ENCODE data around the gene MYO1E.

Gene MYO1E

DNA sequence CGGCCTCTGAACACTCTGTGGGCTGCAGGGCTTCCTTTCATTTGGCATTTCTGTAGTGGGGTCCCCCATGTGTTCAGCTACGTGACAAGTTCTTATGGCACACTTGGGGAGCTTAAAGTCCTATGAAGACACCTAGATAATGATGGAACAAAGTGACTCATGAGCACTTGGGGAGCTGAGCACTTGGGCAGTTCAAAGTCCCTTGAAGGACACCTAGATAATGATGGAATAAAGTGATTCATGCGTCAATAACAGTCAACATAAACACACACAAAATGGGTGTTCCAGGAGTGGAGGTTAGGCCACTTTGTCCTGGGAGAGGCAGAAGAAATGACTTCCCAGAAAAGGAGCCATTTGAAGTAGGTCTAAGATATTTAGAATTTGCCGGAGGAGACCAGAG lies 99.4 kb downstream of the MYO1E start:
- TF ChIP-seq, protein P1, sequence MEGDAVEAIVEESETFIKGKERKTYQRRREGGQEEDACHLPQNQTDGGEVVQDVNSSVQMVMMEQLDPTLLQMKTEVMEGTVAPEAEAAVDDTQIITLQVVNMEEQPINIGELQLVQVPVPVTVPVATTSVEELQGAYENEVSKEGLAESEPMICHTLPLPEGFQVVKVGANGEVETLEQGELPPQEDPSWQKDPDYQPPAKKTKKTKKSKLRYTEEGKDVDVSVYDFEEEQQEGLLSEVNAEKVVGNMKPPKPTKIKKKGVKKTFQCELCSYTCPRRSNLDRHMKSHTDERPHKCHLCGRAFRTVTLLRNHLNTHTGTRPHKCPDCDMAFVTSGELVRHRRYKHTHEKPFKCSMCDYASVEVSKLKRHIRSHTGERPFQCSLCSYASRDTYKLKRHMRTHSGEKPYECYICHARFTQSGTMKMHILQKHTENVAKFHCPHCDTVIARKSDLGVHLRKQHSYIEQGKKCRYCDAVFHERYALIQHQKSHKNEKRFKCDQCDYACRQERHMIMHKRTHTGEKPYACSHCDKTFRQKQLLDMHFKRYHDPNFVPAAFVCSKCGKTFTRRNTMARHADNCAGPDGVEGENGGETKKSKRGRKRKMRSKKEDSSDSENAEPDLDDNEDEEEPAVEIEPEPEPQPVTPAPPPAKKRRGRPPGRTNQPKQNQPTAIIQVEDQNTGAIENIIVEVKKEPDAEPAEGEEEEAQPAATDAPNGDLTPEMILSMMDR (IDR thresholded peaks at IDR 0.05), result no peak
- Histone ChIP-seq H3K9me3 (ENCODE audit: control insufficient read depth, low read length) (no peaks in the 10 kb centered on the region), H2AFZ (no peak overlapping the region), H3K36me3 (ENCODE audit: control insufficient read depth, insufficient read depth, low read length) (no peaks in the 10 kb centered on the region), H3K79me2 (no peaks in the 10 kb centered on the region), H3K27me3 (ENCODE audit: control insufficient read depth, insufficient read depth, low read length) (no peaks in the 10 kb centered on the region), H3K27ac (no peak overlapping the region), H3K4me3 (ENCODE audit: low read depth, low read length) (no peak overlapping the region), H3K4me1 (no peaks in the 10 kb centered on the region), H3K9ac (no peak overlapping the region), H3K4me2 (ENCODE audit: low read length) (no peak overlapping the region)

DNA sequence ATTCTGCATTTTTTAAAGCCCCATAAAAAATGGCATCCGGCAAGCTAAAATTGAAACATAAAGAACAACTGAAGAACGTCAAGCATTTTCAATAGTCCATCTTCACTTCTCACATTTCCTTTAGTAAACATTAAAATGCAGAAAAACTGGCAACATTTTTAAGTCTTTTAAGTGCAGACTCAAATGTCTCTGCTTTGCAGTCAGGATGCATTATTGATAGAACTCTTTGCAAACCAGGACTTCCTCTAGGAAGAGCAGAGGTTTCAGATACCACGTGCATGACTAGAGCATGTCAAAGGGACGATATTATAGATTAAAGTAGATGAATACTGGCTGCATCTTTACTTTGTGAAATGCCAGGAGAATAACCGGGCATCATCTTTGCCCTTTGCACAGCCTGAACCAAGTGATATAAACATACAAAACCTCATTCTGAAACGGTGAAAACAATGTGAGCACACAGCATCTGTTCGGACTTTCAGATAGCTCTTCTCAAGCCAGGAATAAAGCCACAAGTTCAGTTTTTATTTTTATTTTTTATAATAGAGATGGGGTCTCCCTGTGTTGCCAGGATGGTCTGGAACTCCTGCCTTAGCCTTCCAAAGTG lies 101.0 kb downstream of the MYO1E start:
- Histone ChIP-seq H3K9ac (no peak overlapping the region), H3K4me1 (no peaks in the 10 kb centered on the region), H3K27ac (no peak overlapping the region), H3K27me3 (ENCODE audit: control insufficient read depth, insufficient read depth, low read length) (no peaks in the 10 kb centered on the region), H3K36me3 (ENCODE audit: control insufficient read depth, insufficient read depth, low read length) (no peaks in the 10 kb centered on the region), H2AFZ (no peak overlapping the region), H3K4me2 (ENCODE audit: low read length) (no peak overlapping the region), H3K9me3 (ENCODE audit: control insufficient read depth, low read length) (no peaks in the 10 kb centered on the region), H3K79me2 (no peaks in the 10 kb centered on the region), H3K4me3 (ENCODE audit: low read depth, low read length) (no peak overlapping the region)
- TF ChIP-seq, protein P1 (IDR thresholded peaks at IDR 0.05), result no peak

DNA sequence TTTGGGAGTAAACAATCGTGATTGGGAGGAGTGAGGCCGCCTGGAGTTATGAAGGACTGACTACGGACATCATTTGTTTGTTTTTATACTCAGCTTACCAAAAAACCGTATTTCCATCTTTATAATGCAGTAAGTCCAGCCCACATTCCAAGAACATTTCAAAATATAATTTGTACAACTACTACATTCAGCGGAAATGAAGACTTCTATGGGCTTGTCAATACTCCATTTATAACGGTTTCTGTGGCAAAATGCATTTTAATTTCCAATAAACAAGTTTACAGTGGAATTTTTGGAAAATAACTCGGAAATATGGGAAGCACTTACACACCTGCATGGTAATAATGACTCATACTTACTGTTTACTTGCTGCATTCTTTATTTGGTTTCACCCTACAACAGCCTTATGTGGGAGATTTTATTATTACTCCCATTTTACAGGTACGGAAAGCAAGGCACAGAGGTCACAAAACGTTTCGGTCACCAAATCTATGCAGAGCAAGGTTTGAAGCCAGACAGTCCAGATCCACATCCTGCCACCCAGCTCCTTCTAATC lies 103.7 kb downstream of the MYO1E start:
- Histone ChIP-seq H3K9ac (no peak overlapping the region), H3K4me3 (ENCODE audit: low read depth, low read length) (no peak overlapping the region), H3K4me1 (no peaks in the 10 kb centered on the region), H3K4me2 (ENCODE audit: low read length) (no peak overlapping the region), H3K27me3 (ENCODE audit: control insufficient read depth, insufficient read depth, low read length) (no peaks in the 10 kb centered on the region), H3K9me3 (ENCODE audit: control insufficient read depth, low read length) (no peaks in the 10 kb centered on the region), H3K27ac (no peak overlapping the region), H2AFZ (no peak overlapping the region), H3K79me2 (no peaks in the 10 kb centered on the region), H3K36me3 (ENCODE audit: control insufficient read depth, insufficient read depth, low read length) (no peaks in the 10 kb centered on the region)
- TF ChIP-seq, protein P1 (IDR thresholded peaks at IDR 0.05), result no peak

DNA sequence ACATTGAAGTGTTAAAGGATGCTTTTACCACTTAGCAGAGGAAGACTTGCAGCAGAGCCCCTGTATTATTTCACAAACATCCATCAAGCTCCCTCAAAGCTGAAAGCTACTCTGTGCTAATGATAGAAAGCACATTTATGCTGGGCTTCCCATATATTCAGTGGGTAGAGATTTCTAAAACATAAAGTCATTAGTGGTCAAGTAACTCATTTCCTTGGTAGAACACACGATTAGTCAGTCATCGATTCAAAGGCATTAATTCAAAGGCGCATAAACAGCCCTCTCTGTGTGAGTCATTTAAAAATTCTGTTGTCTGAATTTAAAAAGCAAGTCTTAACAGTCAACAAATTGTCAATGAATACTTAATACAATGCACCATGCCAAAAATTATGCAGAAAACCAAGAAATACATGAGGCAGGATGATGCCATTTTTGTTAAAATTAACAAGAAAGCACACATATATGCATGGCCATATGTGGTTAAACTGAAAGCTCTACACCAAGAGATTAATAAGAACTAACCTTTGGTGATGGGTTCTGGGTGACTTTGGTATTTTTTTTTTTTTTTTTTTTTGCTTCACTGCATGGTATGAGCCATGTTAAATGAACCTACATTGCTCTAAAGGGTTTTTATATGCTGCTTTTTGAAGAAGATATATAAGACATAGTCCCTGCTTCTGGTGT lies 104.4 kb downstream of the MYO1E start:
- no peak overlapping the region for H3K9ac ChIP-seq
- H3K36me3 ChIP-seq (ENCODE audit: control insufficient read depth, insufficient read depth, low read length), result no peaks in the 10 kb centered on the region
- TF ChIP-seq, protein P1 (IDR thresholded peaks at IDR 0.05), result no peak
- H3K4me2 ChIP-seq (ENCODE audit: low read length), result no peak overlapping the region
- no peaks in the 10 kb centered on the region for H3K4me1 ChIP-seq
- H3K9me3 ChIP-seq (ENCODE audit: control insufficient read depth, low read length), result no peaks in the 10 kb centered on the region
- no peak overlapping the region for H3K4me3 ChIP-seq (ENCODE audit: low read depth, low read length)
- no peaks in the 10 kb centered on the region for H3K79me2 ChIP-seq
- no peak overlapping the region for H2AFZ ChIP-seq
- H3K27me3 ChIP-seq (ENCODE audit: control insufficient read depth, insufficient read depth, low read length), result no peaks in the 10 kb centered on the region
- no peak overlapping the region for H3K27ac ChIP-seq

Data from parathyroid adenoma (tissue), 2 donors.